GM20000 (cell line): Measurements from ENCODE around the gene SELENOO.

ENCODE experiments used
- DNase-seq: peaks from one replicate; pipeline ENCODE4 v3.0.0; 2012; ENCODE audit warnings: low spot score
- CTCF ChIP-seq: IDR thresholded peaks from 2 replicates; pipeline ENCODE4 v1.5.1; 2012; ENCODE audit warnings: mild to moderate bottlenecking, control low read depth; ENCODE audit errors: extremely low read depth, missing control alignments

SELENOO gene

GRCh38 chr22:50225200-50225969 lies 24.6 kb downstream of the SELENOO start:
- no peak for TF ChIP-seq CTCF
- DNase-seq = no peak

GRCh38 chr22:50226063-50226874 lies 25.5 kb downstream of the SELENOO start:
- TF ChIP-seq CTCF = no peak
- DNase-seq = no peak

- no peak for DNase-seq
- TF ChIP-seq CTCF = no peak
Observed at GRCh38 chr22:50226875-50227165, 26.0 kb downstream of the SELENOO start.

GRCh38 chr22:50227579-50228215 lies 26.9 kb downstream of the SELENOO start:
- TF ChIP-seq CTCF = no peak
- no peak for DNase-seq

- TF ChIP-seq CTCF = no peak
- no peak for DNase-seq
Observed at GRCh38 chr22:50228366-50228765, 27.6 kb downstream of the SELENOO start.

GRCh38 chr22:50229370-50229769 lies 28.6 kb downstream of the SELENOO start:
- no peak for TF ChIP-seq CTCF
- no peak for DNase-seq

GRCh38 chr22:50232481-50233151 lies 31.8 kb downstream of the SELENOO start:
- TF ChIP-seq CTCF = no peak
- no peak for DNase-seq
